Uterus (tissue), 4 donors: ENCODE data around the gene TRIM68. TPM values are rescaled to one million over a fixed set of nuclear protein-coding genes. Genes with fewer than 3 reads are reported as not detected.

Experiments
- DNase-seq, 2 donors: peaks; one replicate each; pipeline ENCODE4 v3.0.0-alpha.2; 2019 to 2020
- H3K27ac ChIP-seq, 2 donors: fragments of 200-600 bp; sonication (generic); 1 replicate in 1 of 2; 2 replicates in 1 of 2; pipeline ENCODE4 v1.5.1; 2016 to 2018
- H3K27me3 ChIP-seq, 2 donors: fragments of 200-600 bp; sonication (generic); one replicate each; pipeline ENCODE4 v1.5.1; 2018 to 2019; ENCODE audit warnings: control low read depth in 1 of 2
- H3K36me3 ChIP-seq, 2 donors: fragments of 200-600 bp; sonication (generic); one replicate each; pipeline ENCODE4 v1.5.1; 2019; ENCODE audit warnings: control low read depth in 1 of 2
- H3K4me1 ChIP-seq, 2 donors: fragments of 200-600 bp; sonication (generic); one replicate each; pipeline ENCODE4 v1.5.1; 2018 to 2019; ENCODE audit warnings: control low read depth in 1 of 2
- H3K4me3 ChIP-seq, 2 donors: fragments of 200-600 bp; sonication (generic); 1 replicate in 1 of 2; 2 replicates in 1 of 2; pipeline ENCODE4 v1.5.1; 2018 to 2019; ENCODE audit warnings: mild to moderate bottlenecking in 1 of 2
- H3K9me3 ChIP-seq, 2 donors: fragments of 200-600 bp; sonication (generic); one replicate each; pipeline ENCODE4 v1.5.1; 2019; ENCODE audit warnings: control low read depth in 1 of 2
- POLR2A ChIP-seq, 2 donors: fragments of 450-650 bp; IDR thresholded peaks; one replicate each; pipeline ENCODE4 v1.6.1; 2016; ENCODE audit warnings: antibody characterized with exemption in 2 of 2, mild to moderate bottlenecking in 1 of 2, moderate library complexity in 1 of 2
- intact Hi-C: fragments of 100-400 bp; cut with DNase I; formaldehyde crosslinking; loops from one replicate; pipeline ENCODE4 v1.15.1; 2023; ENCODE audit warnings: low total_unique reads
- total RNA-seq, 4 donors: library from RNA; depleted of rRNA in 3 of 4; stranded (reverse); fragments of >200 nt in 3 of 4; gene quantifications; one replicate each; pipeline versions ENCODE4 v1.1.0 to v1.2.4, GENCODE V29; 2014 to 2023
- TF ChIP-seq, protein P1 (sequence below), 4 experiments: fragments of 200-600 bp in 2 of 4; fragments of 450-650 bp in 2 of 4; sonication (generic) in 2 of 4; IDR thresholded peaks; one replicate each; pipeline ENCODE4 v1.5.1; 2016 to 2019; ENCODE audit warnings: antibody characterized with exemption in 4 of 4, mild to moderate bottlenecking in 2 of 4, moderate library complexity in 1 of 4
- donor health status: DM: yes; HTN: yes; CAD: no.

Gene TRIM68
- total RNA-seq, 4 donors from 2014 or later, result 9.0 to 22.7 (median 13.3) TPM

DNA sequence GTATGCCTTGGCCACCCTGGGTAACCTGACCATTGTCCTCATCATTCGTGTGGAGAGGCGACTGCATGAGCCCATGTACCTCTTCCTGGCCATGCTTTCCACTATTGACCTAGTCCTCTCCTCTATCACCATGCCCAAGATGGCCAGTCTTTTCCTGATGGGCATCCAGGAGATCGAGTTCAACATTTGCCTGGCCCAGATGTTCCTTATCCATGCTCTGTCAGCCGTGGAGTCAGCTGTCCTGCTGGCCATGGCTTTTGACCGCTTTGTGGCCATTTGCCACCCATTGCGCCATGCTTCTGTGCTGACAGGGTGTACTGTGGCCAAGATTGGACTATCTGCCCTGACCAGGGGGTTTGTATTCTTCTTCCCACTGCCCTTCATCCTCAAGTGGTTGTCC lies 31.9 kb upstream of the TRIM68 start:
- Histone ChIP-seq H3K4me1 (no peaks in the 10 kb centered on the region), H3K36me3 (no peaks in the 10 kb centered on the region), H3K4me3 (no peak overlapping the region), H3K9me3 (no peaks in the 10 kb centered on the region), H3K27me3 (no peaks in the 10 kb centered on the region), H3K27ac (no peak overlapping the region)
- intact Hi-C loops, result no loop called here
- TF ChIP-seq POLR2A (IDR thresholded peaks at IDR 0.05), result no peak
- TF ChIP-seq, protein P1, sequence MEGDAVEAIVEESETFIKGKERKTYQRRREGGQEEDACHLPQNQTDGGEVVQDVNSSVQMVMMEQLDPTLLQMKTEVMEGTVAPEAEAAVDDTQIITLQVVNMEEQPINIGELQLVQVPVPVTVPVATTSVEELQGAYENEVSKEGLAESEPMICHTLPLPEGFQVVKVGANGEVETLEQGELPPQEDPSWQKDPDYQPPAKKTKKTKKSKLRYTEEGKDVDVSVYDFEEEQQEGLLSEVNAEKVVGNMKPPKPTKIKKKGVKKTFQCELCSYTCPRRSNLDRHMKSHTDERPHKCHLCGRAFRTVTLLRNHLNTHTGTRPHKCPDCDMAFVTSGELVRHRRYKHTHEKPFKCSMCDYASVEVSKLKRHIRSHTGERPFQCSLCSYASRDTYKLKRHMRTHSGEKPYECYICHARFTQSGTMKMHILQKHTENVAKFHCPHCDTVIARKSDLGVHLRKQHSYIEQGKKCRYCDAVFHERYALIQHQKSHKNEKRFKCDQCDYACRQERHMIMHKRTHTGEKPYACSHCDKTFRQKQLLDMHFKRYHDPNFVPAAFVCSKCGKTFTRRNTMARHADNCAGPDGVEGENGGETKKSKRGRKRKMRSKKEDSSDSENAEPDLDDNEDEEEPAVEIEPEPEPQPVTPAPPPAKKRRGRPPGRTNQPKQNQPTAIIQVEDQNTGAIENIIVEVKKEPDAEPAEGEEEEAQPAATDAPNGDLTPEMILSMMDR (IDR thresholded peaks at IDR 0.05), result no peak
- no peak for DNase-seq

DNA sequence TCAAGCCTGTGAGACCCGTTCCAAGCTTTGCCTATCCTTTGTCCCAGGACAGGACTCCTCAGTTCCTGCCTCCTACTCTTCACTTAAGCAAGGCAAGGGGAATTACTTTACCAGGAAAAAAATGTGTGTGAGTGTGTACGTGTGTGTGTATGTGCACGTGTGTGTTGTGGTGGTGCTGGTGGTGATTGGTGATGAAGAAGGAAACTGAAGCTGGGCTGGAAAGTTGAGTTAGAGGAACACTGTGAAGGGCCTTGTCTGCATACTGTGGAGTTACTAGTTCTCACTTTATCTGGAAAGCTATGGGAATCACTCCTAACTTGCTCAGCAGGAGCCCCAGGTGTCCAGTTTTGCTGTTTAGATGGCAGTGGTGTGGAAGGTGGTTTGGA lies 29.6 kb upstream of the TRIM68 start:
- DNase-seq, result no peak
- intact Hi-C loops, result no loop called here
- H3K9me3 ChIP-seq, result no peaks in the 10 kb centered on the region
- H3K36me3 ChIP-seq, result no peaks in the 10 kb centered on the region
- H3K4me3 ChIP-seq, result no peak overlapping the region
- H3K27me3 ChIP-seq, result no peaks in the 10 kb centered on the region
- H3K4me1 ChIP-seq, result no peaks in the 10 kb centered on the region
- TF ChIP-seq POLR2A (IDR thresholded peaks at IDR 0.05), result no peak
- TF ChIP-seq, protein P1 (IDR thresholded peaks at IDR 0.05), result no peak
- no peak overlapping the region for H3K27ac ChIP-seq

DNA sequence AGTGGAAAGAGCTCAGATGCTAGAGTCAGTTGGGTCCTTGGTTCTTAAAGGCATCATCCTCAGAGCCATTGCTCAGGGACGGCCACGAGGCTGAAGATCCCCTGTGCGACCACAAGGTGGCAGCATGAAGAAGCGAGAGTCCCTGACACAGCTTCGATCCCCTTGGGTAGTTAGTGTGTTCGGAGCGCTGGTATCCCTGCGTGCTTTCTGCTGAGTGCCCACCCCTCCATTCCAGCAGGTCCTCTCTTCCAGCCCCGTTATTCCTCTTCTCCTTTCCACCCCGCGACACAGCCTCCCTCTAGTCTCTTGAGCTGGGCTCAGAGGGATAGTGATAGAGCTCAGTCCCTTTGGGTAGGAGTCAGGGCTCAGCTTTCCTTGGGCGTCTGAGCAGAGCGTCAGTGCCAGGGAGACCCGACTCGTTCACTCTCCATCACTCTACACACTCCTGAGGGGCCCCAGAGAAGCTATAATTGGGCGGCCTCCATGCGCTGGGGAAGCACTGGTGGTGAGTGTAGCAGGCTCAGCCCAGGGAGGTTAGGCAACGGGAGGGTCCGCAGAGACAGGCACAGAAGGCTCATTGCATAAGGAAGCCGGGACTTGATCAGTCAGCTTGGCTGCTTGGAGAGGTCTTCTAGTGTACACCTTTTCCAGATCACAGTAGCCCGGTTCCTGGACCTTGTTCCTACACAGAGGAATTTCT lies 29.1 kb upstream of the TRIM68 start, which contains the start of gene OR51D1:
Gene OR51D1, plus strand, starts transcription at position 516 of the 700 bp plus-strand sequence. CDS start 2,314 bp downstream, outside the sequence.
- DNase-seq, result peak; percentile 53 to 61
- intact Hi-C loops, result no loop called here
- no peaks in the 10 kb centered on the region for H3K36me3 ChIP-seq
- H3K27me3 ChIP-seq, result no peaks in the 10 kb centered on the region
- H3K27ac ChIP-seq, result no peak within 1 kb of the TSS
- peak within 1 kb of the TSS in 1 of 2 donors; percentile 18 for H3K4me3 ChIP-seq
- H3K9me3 ChIP-seq, result no peaks in the 10 kb centered on the region
- TF ChIP-seq POLR2A (IDR thresholded peaks at IDR 0.05), result no peak
- TF ChIP-seq, protein P1 (IDR thresholded peaks at IDR 0.05), result peak; percentile 67 to 82 (median 74)
- H3K4me1 ChIP-seq, result no peaks in the 10 kb centered on the region

DNA sequence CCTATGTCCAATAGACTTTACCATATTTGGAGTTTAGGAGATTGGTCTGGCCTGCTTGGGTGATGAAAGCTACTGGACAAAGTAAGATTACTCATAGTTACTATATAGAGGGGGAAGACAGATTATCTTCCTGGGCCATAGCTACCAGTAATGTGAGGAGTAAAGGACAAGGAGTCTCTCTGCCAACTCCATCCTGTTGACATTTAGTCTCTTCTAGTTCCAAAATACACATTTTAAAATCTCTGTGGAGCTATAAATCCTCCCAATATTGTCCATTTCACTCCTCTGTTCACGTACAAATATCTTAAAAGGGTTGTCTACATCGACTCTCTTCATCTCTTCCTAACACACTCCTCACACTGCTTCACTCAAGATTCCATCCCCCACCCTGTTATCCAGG lies 28.1 kb upstream of the TRIM68 start:
- TF ChIP-seq, protein P1 (IDR thresholded peaks at IDR 0.05), result no peak
- TF ChIP-seq POLR2A (IDR thresholded peaks at IDR 0.05), result no peak
- intact Hi-C loops, result no loop called here
- no peak for DNase-seq
- Histone ChIP-seq H3K4me3 (no peak overlapping the region), H3K27ac (no peak overlapping the region), H3K9me3 (no peaks in the 10 kb centered on the region), H3K27me3 (no peaks in the 10 kb centered on the region), H3K36me3 (no peaks in the 10 kb centered on the region), H3K4me1 (no peaks in the 10 kb centered on the region)

DNA sequence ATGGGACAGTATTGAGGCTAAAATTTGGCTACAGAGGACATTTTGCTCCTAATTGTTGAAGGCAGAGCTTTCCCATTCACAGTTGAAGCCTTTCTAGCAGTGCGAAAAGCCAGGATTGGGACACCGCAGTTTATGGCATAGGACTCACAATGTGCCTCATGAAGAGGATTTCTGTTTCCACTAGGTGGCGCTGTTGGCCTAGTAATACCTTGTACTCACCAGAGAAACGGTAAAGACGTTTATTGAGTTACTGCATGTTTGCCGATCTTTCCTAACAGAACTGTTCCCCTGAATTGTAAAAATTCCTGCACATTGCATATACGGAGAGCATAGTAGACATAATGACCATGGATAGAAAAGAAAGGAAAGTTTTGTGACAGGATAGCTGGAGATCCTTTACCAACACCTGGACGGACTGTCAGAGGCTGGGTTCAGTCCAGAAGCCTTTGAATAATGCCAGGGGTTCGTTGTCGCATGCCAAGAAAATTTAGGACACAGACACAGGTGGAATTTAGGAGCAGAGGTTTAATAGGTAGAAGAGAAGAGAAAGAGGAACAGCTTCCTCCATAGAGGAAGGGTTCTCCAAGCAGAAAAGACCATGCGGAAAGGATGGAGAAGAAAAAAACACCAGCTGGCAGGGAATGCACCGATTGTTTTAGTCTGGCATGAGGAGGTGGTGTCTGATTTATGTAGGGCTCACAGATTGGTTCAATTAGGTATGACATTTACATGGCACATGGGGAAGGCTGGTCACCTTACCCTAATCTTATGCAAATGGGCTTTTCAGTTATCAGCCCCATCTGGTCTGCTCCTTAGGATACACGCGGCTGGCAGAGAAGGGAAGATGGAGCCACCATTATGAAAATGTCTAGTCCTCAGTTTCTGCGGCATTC lies 18.4 kb upstream of the TRIM68 start:
- Histone ChIP-seq H3K9me3 (no peaks in the 10 kb centered on the region), H3K27ac (no peak overlapping the region), H3K4me3 (no peak overlapping the region), H3K4me1 (no peaks in the 10 kb centered on the region), H3K36me3 (no peaks in the 10 kb centered on the region), H3K27me3 (no peaks in the 10 kb centered on the region)
- TF ChIP-seq POLR2A (IDR thresholded peaks at IDR 0.05), result no peak
- TF ChIP-seq, protein P1 (IDR thresholded peaks at IDR 0.05), result peak; percentile 31 to 46 (median 40)
- intact Hi-C loops, result no loop called here
- DNase-seq, result peak; percentile 23 to 32
